Spinal cord (tissue), 10 donors: ENCODE measurements around the gene UQCRC2. TPM values are rescaled to one million over a fixed set of nuclear protein-coding genes. Genes with fewer than 3 reads are reported as not detected.
"Not testable (repeated sequence)": the region's sequence is repeated elsewhere in the genome, so short reads cannot be mapped to it uniquely, and the experiment has no call there.

Experiments
- DNase-seq, 6 donors: peaks; one replicate each; pipeline versions ENCODE4 v3.0.0 to v3.0.0-alpha.2; 2013 to 2015; ENCODE audit warnings: low spot score in 6 of 6, low read depth in 4 of 6
- H3K27ac ChIP-seq: one replicate; pipeline ENCODE4 v1.5.1; 2013; ENCODE audit warnings: low read depth, low read length, control low read depth
- H3K27me3 ChIP-seq: one replicate; pipeline ENCODE4 v1.6.1; 2013; ENCODE audit warnings: low read length; ENCODE audit not compliant: control insufficient read depth, insufficient read depth
- H3K36me3 ChIP-seq: one replicate; pipeline ENCODE4 v1.6.1; 2013; ENCODE audit warnings: low read length; ENCODE audit not compliant: control insufficient read depth, insufficient read depth
- H3K4me1 ChIP-seq: one replicate; pipeline ENCODE4 v1.6.1; 2013; ENCODE audit warnings: low read length; ENCODE audit not compliant: control insufficient read depth, insufficient read depth
- H3K4me3 ChIP-seq: one replicate; pipeline ENCODE4 v1.5.1; 2013; ENCODE audit warnings: low read depth, low read length, control low read depth
- H3K9me3 ChIP-seq: one replicate; pipeline ENCODE4 v1.6.1; 2013; ENCODE audit warnings: low read length; ENCODE audit not compliant: control insufficient read depth, insufficient read depth
- WGBS: methylation state at CpG from one replicate; pipeline ENCODE4 v1.1.5; 2013; ENCODE audit warnings: missing lambda C conversion rate; ENCODE audit not compliant: insufficient coverage; 5-methylcytosine and 5-hydroxymethylcytosine counted together
- polyA plus RNA-seq, 2 donors: library from polyadenylated mRNA; unstranded; fragments of 120-200 nt; gene quantifications; one replicate each; pipeline ENCODE4 v1.2.1, GENCODE V29; 2013; ENCODE audit not compliant: insufficient read length in 2 of 2
- total RNA-seq, 2 donors: library from RNA; depleted of rRNA in 1 of 2; stranded (reverse); fragments of 120-200 nt in 1 of 2; fragments of >200 nt in 1 of 2; gene quantifications; one replicate each; pipeline versions ENCODE4 v1.2.3 to v1.2.4, GENCODE V29; 2013 to 2014
- donor health status: healthy.

Gene UQCRC2
- total and polyA plus RNA-seq, 4 donors, result 237 to 292 (median 280) TPM

DNA sequence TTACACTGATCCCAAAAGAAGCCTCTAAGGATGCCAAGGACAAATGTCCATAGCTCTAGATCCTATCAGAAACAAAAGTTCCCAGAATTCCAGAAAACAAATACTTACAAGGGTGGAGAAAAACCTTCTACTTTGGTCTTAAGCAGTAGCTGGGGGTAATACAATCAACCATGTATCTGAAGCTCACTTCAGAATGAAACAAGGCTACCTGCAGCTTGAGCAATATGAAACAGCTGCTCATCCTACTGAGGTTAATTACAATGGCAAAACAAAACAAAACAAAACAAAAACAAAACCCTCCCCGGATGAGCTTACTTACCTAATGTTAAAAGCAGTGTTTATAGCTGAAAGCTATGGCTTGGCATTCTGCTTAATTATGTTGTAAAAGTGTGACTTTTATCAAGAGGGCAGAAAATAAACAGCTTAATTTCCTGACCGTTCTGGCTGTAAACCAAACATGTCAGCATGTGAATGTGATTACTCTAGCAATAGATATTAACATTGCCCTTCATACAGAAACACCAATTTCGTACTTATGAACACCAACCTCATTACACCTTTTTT is 37.3 kb downstream of the UQCRC2 start:
- no CpG with 5 or more reads among the region's 3 CpGs for WGBS
- no peaks in the 10 kb centered on the region for H3K36me3 ChIP-seq
- peak in 1 of 6 donors; percentile 56 for DNase-seq
- H3K4me1 ChIP-seq, result no peaks in the 10 kb centered on the region
- no peak overlapping the region for H3K27ac ChIP-seq
- H3K27me3 ChIP-seq, result no peaks in the 10 kb centered on the region
- no peak overlapping the region for H3K4me3 ChIP-seq
- H3K9me3 ChIP-seq, result no peaks in the 10 kb centered on the region

DNA sequence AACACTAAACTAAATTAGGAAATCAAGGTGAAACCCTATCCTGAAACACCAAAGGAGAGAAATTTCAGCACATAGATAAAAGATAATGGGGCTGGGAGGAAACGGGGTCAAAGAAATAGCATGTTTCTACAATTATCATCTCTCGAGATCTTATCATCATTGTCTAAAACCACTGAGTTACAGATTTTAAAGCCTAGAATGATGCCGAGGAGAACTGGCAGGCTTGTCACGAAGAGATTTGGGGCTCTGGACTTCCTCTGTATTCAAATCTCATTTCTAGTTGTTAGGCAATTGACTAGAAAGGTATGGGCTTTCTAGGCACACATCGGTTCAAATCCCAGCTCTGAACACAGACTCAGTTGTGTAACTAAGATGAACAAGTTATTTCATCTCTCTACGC is 38.5 kb downstream of the UQCRC2 start:
- Histone ChIP-seq H3K27ac (no peak overlapping the region), H3K4me3 (no peak overlapping the region), H3K9me3 (no peaks in the 10 kb centered on the region), H3K27me3 (no peaks in the 10 kb centered on the region), H3K36me3 (no peaks in the 10 kb centered on the region), H3K4me1 (no peaks in the 10 kb centered on the region)
- no CpG with 5 or more reads among the region's 6 CpGs for WGBS
- DNase-seq, result no peak

DNA sequence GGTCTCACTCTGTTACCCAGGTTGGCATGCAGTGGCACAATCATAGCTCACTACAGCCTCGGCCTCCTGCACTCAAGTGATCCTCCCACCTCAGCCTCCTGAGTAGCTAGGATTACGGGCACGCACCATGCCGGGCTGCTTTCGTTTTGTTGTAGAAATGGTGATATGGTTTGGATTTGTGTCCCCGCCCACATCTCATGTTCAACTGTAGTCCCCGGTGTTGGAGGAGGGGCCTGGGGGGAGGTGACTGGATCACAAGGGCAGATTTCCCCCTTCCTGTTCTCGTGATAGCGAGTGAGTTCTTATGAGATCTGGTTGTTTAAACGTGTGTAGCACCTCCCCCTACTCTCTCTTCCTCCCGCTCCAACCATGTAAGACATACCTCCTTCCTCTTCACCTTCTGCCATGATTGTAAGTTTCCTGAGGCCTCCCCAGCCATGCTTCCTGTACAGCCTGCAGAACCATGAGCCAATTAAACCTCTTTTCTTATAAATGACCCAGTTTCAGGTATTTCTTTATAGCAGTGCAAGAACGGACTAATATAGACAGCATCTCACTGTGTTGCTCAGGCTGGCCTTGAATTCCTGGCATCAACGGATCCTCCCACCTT is 41.8 kb downstream of the UQCRC2 start:
- DNase-seq, result no peak
- Histone ChIP-seq H3K4me3 (no peak overlapping the region), H3K27ac (no peak overlapping the region), H3K36me3 (no peaks in the 10 kb centered on the region), H3K4me1 (no peaks in the 10 kb centered on the region), H3K27me3 (no peaks in the 10 kb centered on the region), H3K9me3 (no peaks in the 10 kb centered on the region)
- WGBS, result 100% methylated on average over 2 of the region's 13 CpGs

DNA sequence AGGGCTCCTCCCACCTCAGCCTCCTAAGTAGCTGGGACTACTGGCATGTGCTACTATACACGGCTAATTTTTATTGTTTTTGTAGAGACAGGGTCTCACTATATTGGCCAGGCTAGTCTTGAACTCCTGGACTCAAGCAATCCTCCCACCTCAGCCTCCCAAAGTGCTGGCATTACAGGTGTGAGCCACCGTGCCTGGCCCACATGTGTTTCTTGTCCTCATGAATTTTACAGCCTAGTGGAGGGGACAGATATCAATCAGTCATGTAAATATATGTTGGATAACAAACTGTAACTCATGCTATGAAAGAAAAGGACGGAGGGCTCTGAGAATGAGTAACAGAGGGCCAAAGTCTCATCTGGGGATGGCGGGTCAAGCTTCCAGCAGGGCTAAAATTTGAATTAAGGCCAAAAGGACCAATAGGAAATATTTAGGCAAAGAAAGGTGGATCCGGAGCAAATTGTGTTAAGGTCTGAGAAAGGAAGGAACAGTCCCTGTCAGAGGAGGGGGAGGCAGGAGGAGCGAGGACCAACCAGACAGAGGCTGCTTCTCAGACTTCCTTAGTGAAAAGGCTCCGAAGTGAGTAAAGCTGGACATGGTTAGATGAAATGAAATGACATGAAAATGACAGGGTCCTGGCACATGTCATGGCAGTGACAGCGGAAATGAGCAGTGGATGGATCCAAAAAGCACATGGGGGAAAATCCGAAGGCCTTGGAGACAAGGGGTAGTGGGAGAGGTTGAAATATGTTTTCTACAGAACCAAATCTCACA is 43.9 kb downstream of the UQCRC2 start:
- Histone ChIP-seq H3K27ac (no peak overlapping the region), H3K9me3 (no peaks in the 10 kb centered on the region), H3K36me3 (no peaks in the 10 kb centered on the region), H3K4me1 (peaks cover 7% of the 10 kb centered on the region), H3K4me3 (no peak overlapping the region), H3K27me3 (no peaks in the 10 kb centered on the region)
- 80% methylated on average over 6 of the region's 9 CpGs for WGBS
- DNase-seq, result no peak

DNA sequence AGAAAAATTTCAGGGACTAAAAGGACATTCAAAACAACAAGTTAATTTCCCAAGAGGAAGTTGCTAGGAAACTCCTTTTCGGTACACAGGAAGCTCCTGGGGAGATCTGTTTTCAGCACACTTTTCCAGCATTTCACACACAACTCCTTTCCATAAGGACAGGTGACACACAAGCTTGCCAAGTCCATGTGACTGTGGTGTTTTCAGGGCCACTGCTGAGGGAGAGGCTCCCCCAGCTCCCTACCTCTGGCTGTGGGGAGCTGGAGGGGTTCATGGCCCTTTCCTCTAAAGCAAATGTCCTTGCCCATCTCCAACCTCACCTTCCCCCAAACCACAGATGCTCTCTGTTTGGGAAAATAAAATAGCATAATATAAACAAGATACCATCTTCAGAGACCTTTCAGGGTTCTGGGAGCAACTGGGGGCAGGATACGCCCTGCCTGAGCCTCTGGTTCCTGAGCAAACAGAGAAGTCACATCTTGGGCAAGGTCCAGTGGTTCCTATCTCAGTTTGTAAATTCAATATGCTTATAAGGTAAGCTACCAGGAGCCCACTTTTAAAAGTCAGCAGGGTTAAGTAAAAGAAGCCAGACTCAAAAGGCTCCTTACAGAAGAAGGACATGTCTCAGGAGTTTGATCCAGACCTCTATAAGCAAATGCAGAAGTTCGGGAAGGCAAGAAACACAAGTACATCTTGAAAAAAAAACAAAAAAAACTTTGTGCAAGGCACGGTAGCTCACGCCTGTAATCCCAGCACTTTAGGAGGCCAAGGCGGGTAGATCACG is 44.7 kb downstream of the UQCRC2 start:
- 99% methylated on average over 5 of the region's 7 CpGs for WGBS
- no peak overlapping the region for H3K4me3 ChIP-seq
- no peaks in the 10 kb centered on the region for H3K9me3 ChIP-seq
- H3K36me3 ChIP-seq, result no peaks in the 10 kb centered on the region
- H3K27me3 ChIP-seq, result no peaks in the 10 kb centered on the region
- DNase-seq, result peak in 1 of 6 donors; percentile 21
- no peak overlapping the region for H3K27ac ChIP-seq
- peaks cover 7% of the 10 kb centered on the region for H3K4me1 ChIP-seq

DNA sequence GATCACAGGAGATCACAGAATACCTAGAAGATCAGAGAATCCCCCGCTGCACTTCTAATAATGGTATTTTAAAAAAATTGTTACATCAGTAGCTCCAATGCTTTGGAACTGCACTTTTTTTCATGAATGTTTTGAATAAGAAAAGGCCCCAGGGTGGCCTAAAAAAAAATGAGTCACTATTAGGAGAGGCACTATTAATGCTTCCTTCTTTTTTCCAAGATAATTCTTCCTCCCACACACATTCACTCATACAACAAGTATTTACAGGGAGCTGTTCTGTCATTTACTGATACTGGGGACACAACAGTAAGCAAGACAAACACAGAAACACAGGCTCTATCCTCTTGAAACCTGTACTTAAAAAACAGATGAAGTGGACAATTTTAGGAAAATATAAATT is 48.4 kb downstream of the UQCRC2 start:
- Histone ChIP-seq H3K4me3 (no peak overlapping the region), H3K36me3 (no peaks in the 10 kb centered on the region), H3K27me3 (no peaks in the 10 kb centered on the region), H3K9me3 (no peaks in the 10 kb centered on the region), H3K4me1 (peaks cover 23% of the 10 kb centered on the region), H3K27ac (no peak overlapping the region)
- no CpG with 5 or more reads among the region's 1 CpG for WGBS
- no peak for DNase-seq

GRCh38 chr16:22002047-22002446 is 48.9 kb downstream of the UQCRC2 start:
- not testable (repeated sequence) for H3K27me3 ChIP-seq, H3K9me3 ChIP-seq, H3K36me3 ChIP-seq, H3K4me3 ChIP-seq, DNase-seq, H3K27ac ChIP-seq
- WGBS, result no CpG with 5 or more reads among the region's 1 CpG
- H3K4me1 ChIP-seq, result peaks cover 25% of the 10 kb centered on the region

GRCh38 chr16:22003195-22003594 is 50.0 kb downstream of the UQCRC2 start:
- Histone ChIP-seq H3K27me3 (no peaks in the 10 kb centered on the region), H3K4me1 (peaks cover 28% of the 10 kb centered on the region), H3K4me3 (no peak overlapping the region), H3K27ac (no peak overlapping the region), H3K36me3 (no peaks in the 10 kb centered on the region), H3K9me3 (no peaks in the 10 kb centered on the region)
- DNase-seq, result no peak
- no CpG with 5 or more reads among the region's 4 CpGs for WGBS

- no peak overlapping the region for H3K27ac ChIP-seq
- 13% methylated on average over 3 of the region's 3 CpGs for WGBS
- no peaks in the 10 kb centered on the region for H3K36me3 ChIP-seq
- H3K27me3 ChIP-seq, result no peaks in the 10 kb centered on the region
- H3K4me1 ChIP-seq, result peaks cover 36% of the 10 kb centered on the region
- peak in 2 of 6 donors; percentile 65 to 78 for DNase-seq
- H3K4me3 ChIP-seq, result no peak overlapping the region
- H3K9me3 ChIP-seq, result no peaks in the 10 kb centered on the region
These were observed 51.2 kb downstream of the UQCRC2 start for GRCh38 chr16:22004341-22004740.
